Measurements from ENCODE around the gene ZNF207. TPM values are rescaled to one million over a fixed set of nuclear protein-coding genes. Genes with fewer than 3 reads are reported as not detected.

Gene ZNF207
- total and polyA plus RNA-seq, 9 of the 15 experiments (the other 6 are each of a cell fraction or from before 2014, with no cell fraction given): 123 to 370 (median 250) TPM

GRCh38 chr17:32341141-32341856 lies 8.7 kb upstream of the ZNF207 start (continued):
- TF ChIP-seq HDAC1 (IDR thresholded peaks at IDR 0.05) (peak in 1 of 2 experiments; percentile 22; a peak in 1 of 4 replicates), MITF (IDR thresholded peaks at IDR 0.05) (no peak), KAT8 (IDR thresholded peaks at IDR 0.05; ENCODE audit: low read depth) (no peak), FOXK1 (CRISPR knock-in tag; IDR thresholded peaks at IDR 0.05; ENCODE audit: borderline replicate concordance) (0 out of 2 replicates have a peak, but pooled peaks have one; percentile 26), RERE (CRISPR knock-in tag; IDR thresholded peaks at IDR 0.05; ENCODE audit: borderline replicate concordance) (no peak), ZNF592 (IDR thresholded peaks at IDR 0.05) (no peak; the same call in 1 of the 2 replicates), CAMTA2 (CRISPR knock-in tag; conservative IDR thresholded peaks at IDR 0.05) (no peak), SIRT6 (IDR thresholded peaks at IDR 0.05; ENCODE audit: low read depth, low read length) (no peak), POLR2AphosphoS5 (IDR thresholded peaks at IDR 0.05; ENCODE audit: control insufficient read depth, insufficient read depth, low read depth, low read length) (no peak), MLLT1 (IDR thresholded peaks at IDR 0.05) (0 out of 4 replicates have a peak, but pooled peaks of 1 of the 2 experiments have one; percentile 29), RAD51 (IDR thresholded peaks at IDR 0.05; ENCODE audit: borderline replicate concordance, low read depth) (no peak), EP300 (IDR thresholded peaks at IDR 0.05; ENCODE audit: low read length) (no peak)
